ENCODE measurements around the gene RHBDL2. TPM values are rescaled to one million over a fixed set of nuclear protein-coding genes. Genes with fewer than 3 reads are reported as not detected.

The RHBDL2 gene
- polyA plus RNA-seq, 3 donors, result 0.08 TPM; not detected in 2

DNA sequence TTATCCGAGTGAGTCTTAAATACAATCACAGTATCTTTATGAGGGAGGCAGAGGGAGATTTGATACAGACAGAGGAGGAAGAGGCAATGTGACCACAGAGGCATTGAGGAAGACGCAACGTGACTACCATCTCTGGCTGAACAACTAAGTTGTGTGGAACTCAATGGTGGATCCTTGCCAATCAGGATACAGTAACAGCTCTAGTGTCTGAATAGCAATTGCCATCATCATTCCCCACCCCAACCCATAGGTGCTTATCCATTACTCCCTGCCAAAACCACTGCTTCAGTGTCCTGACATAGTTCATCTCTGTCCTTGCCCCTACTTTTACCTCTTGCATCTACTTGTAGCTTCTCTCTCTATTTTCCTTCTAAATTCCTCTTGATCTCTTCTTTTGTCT is 20.5 kb upstream of the RHBDL2 start:
- Histone ChIP-seq H3K27me3 (ENCODE audit: control insufficient read depth in 2 of 2, insufficient read depth in 2 of 2, low read length in 2 of 2) (no peaks in the 10 kb centered on the region), H3K36me3 (replicated peaks in 1 of 2; ENCODE audit: control insufficient read depth in 1 of 2, insufficient read depth in 2 of 2, low read length in 2 of 2) (no peaks in the 10 kb centered on the region), H3K9ac (ENCODE audit: insufficient read depth, low read length, poor library complexity, severe bottlenecking) (no peak overlapping the region), H3K27ac (ENCODE audit: low read depth in 1 of 2, low read length in 2 of 2) (peak overlapping the region in 1 of 2 donors; percentile 16), H3K4me2 (replicated peaks; ENCODE audit: extremely low read depth, low read length, poor library complexity, severe bottlenecking) (no peak overlapping the region), H3K4me1 (ENCODE audit: control insufficient read depth in 1 of 2, insufficient read depth in 2 of 2, low read length in 2 of 2) (peaks cover 8 to 12% of the 10 kb centered on the region in 2 donors), H3K4me3 (replicated peaks in 1 of 3; ENCODE audit: low read depth in 2 of 3, low read length in 3 of 3) (no peak overlapping the region), H4K20me1 (ENCODE audit: insufficient read depth, low read length) (no peaks in the 10 kb centered on the region), H2AFZ (ENCODE audit: insufficient read depth, low read depth, low read length, poor library complexity, severe bottlenecking) (peak overlapping the region; percentile 55), H3K79me2 (ENCODE audit: insufficient read depth, low read length) (no peaks in the 10 kb centered on the region), H3K9me3 (replicated peaks in 1 of 2; ENCODE audit: control insufficient read depth in 1 of 2, insufficient read depth in 1 of 2, low read length in 2 of 2) (no peaks in the 10 kb centered on the region)
- Mint-ChIP-seq H3K9me3 (peaks cover 0 to 2% (median 0%) of the 10 kb centered on the region in 7 donors), H3K36me3 (no peaks in the 10 kb centered on the region), H3K4me1 (peaks cover 10% of the 10 kb centered on the region), H3K27me3 (ENCODE audit: low read depth in 3 of 3) (peaks cover 0 to 3% (median 0%) of the 10 kb centered on the region in 3 donors), H3K27ac (peak overlapping the region in 3 of 7 donors; percentile 24 to 81 (median 67)), H3K4me3 (peak overlapping the region in 1 of 2 donors; percentile 0)
- intact Hi-C loops (cut with micrococcal nuclease), result no loop called here
- TF ChIP-seq, protein P1, sequence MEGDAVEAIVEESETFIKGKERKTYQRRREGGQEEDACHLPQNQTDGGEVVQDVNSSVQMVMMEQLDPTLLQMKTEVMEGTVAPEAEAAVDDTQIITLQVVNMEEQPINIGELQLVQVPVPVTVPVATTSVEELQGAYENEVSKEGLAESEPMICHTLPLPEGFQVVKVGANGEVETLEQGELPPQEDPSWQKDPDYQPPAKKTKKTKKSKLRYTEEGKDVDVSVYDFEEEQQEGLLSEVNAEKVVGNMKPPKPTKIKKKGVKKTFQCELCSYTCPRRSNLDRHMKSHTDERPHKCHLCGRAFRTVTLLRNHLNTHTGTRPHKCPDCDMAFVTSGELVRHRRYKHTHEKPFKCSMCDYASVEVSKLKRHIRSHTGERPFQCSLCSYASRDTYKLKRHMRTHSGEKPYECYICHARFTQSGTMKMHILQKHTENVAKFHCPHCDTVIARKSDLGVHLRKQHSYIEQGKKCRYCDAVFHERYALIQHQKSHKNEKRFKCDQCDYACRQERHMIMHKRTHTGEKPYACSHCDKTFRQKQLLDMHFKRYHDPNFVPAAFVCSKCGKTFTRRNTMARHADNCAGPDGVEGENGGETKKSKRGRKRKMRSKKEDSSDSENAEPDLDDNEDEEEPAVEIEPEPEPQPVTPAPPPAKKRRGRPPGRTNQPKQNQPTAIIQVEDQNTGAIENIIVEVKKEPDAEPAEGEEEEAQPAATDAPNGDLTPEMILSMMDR (IDR thresholded peaks at IDR 0.05), result no peak
- 90% methylated on average over 1 of the region's 3 CpGs for WGBS (ENCODE audit: insufficient coverage)
- no peak for DNase-seq

DNA sequence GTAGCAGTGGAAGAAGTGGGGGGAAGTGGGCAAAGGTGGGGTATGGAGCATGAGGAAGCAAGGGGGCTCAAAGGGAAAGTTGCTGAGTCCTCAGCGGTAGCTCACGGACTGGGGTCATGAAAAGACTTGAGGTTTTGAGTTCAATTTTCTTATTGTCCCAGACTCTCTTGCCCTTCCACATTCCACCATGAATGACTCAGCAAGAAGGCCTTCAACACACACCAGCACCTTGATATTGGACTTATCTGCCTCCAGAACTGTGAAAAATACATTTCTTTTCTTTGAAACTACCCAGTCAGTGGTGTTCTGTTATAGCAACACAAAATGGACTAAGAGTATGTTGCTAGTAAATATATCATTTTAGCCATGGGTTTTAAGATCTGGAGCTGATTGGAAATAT is 17.3 kb upstream of the RHBDL2 start:
- Histone ChIP-seq H3K9me3 (replicated peaks in 1 of 2; ENCODE audit: control insufficient read depth in 1 of 2, insufficient read depth in 1 of 2, low read length in 2 of 2) (no peaks in the 10 kb centered on the region), H3K27ac (ENCODE audit: low read depth in 1 of 2, low read length in 2 of 2) (no peak overlapping the region), H4K20me1 (ENCODE audit: insufficient read depth, low read length) (no peaks in the 10 kb centered on the region), H2AFZ (ENCODE audit: insufficient read depth, low read depth, low read length, poor library complexity, severe bottlenecking) (no peak overlapping the region), H3K9ac (ENCODE audit: insufficient read depth, low read length, poor library complexity, severe bottlenecking) (no peak overlapping the region), H3K4me1 (ENCODE audit: control insufficient read depth in 1 of 2, insufficient read depth in 2 of 2, low read length in 2 of 2) (peaks cover 8 to 12% of the 10 kb centered on the region in 2 donors), H3K4me3 (replicated peaks in 1 of 3; ENCODE audit: low read depth in 2 of 3, low read length in 3 of 3) (no peak overlapping the region), H3K79me2 (ENCODE audit: insufficient read depth, low read length) (no peaks in the 10 kb centered on the region), H3K27me3 (ENCODE audit: control insufficient read depth in 2 of 2, insufficient read depth in 2 of 2, low read length in 2 of 2) (no peaks in the 10 kb centered on the region), H3K4me2 (replicated peaks; ENCODE audit: extremely low read depth, low read length, poor library complexity, severe bottlenecking) (no peak overlapping the region), H3K36me3 (replicated peaks in 1 of 2; ENCODE audit: control insufficient read depth in 1 of 2, insufficient read depth in 2 of 2, low read length in 2 of 2) (no peaks in the 10 kb centered on the region)
- H3K4me1 Mint-ChIP-seq, result peaks cover 10% of the 10 kb centered on the region
- H3K4me3 Mint-ChIP-seq, result no peak overlapping the region
- WGBS (ENCODE audit: insufficient coverage), result no CpG with 5 or more reads among the region's 2 CpGs
- H3K27ac Mint-ChIP-seq, result no peak overlapping the region
- DNase-seq, result no peak
- peaks cover 0 to 2% (median 0%) of the 10 kb centered on the region in 7 donors for H3K9me3 Mint-ChIP-seq
- TF ChIP-seq, protein P1 (IDR thresholded peaks at IDR 0.05), result no peak
- no peaks in the 10 kb centered on the region for H3K27me3 Mint-ChIP-seq (ENCODE audit: low read depth in 3 of 3)
- H3K36me3 Mint-ChIP-seq, result no peaks in the 10 kb centered on the region
- intact Hi-C loops (cut with micrococcal nuclease), result no loop called here

All from CD14-positive monocyte (primary cell).